Measurements from ENCODE around the gene FUT2. TPM values are rescaled to one million over a fixed set of nuclear protein-coding genes. Genes with fewer than 3 reads are reported as not detected.

The FUT2 gene
- total RNA-seq, 1 donor from 2014 or later, result 9.0 TPM

- peak; percentile 98 for DNase-seq (ENCODE audit: extremely low spot score, unreplicated experiment)
- peaks cover 15% of the 10 kb centered on the region for H3K4me1 Mint-ChIP-seq (ENCODE audit: unreplicated experiment)
- H3K27me3 Mint-ChIP-seq, result peaks cover 7% of the 10 kb centered on the region
- H3K4me3 Mint-ChIP-seq, result peak overlapping the region; percentile 88
- H3K9me3 Mint-ChIP-seq, result peaks cover 5% of the 10 kb centered on the region
- TF ChIP-seq CTCF (conservative IDR thresholded peaks at IDR 0.05), result peak; percentile 60
- H3K27ac Mint-ChIP-seq, result peak overlapping the region; percentile 87
- peaks cover 5% of the 10 kb centered on the region for H3K36me3 Mint-ChIP-seq
These were observed 43.0 kb downstream of the FUT2 start for GRCh38 chr19:48738557-48739403.

DNA sequence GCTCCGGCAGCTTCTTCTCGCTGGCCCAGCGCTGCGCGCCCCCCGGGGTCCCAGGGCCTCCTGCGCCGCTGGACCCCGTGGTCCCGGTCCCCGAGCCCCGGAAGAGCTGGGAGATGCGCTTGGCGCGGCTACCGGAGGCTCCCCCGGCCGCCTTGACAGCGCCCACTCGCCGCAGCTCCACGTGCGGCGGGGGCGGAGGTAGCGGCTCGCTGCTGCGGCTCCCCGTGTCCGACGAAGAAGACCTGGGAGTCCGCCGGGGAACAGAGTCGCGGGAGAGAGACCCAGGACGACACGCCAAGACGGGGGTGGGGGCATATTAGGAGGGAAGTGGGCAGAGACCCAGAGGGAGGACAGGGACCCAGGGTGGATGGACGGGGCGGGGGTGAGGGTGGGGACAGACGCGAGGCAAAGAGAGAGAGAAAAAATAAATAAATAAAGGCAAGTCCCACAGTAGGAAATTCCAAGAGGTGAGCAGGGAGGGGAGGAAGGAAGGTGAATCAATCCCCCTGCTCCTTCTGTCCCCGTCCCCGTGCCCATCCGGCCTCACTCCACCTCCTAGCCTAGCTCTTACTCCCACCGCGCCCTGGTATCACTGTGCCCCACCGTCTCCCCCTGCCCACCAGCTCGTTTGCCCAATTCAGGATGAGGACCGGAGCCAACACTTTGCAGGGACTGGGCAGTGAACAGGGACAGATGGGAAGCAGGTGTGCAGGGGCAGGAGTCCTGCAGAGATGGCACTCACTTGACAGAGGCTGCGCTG, 43.8 kb downstream of the FUT2 start:
- no peak for TF ChIP-seq CTCF (conservative IDR thresholded peaks at IDR 0.05)
- no peak for DNase-seq (ENCODE audit: extremely low spot score, unreplicated experiment)
- Mint-ChIP-seq H3K27ac (no peak overlapping the region), H3K4me1 (ENCODE audit: unreplicated experiment) (peaks cover 15% of the 10 kb centered on the region), H3K9me3 (peaks cover 5% of the 10 kb centered on the region), H3K27me3 (peaks cover 7% of the 10 kb centered on the region), H3K4me3 (peak overlapping the region; percentile 34), H3K36me3 (peaks cover 5% of the 10 kb centered on the region)

DNA sequence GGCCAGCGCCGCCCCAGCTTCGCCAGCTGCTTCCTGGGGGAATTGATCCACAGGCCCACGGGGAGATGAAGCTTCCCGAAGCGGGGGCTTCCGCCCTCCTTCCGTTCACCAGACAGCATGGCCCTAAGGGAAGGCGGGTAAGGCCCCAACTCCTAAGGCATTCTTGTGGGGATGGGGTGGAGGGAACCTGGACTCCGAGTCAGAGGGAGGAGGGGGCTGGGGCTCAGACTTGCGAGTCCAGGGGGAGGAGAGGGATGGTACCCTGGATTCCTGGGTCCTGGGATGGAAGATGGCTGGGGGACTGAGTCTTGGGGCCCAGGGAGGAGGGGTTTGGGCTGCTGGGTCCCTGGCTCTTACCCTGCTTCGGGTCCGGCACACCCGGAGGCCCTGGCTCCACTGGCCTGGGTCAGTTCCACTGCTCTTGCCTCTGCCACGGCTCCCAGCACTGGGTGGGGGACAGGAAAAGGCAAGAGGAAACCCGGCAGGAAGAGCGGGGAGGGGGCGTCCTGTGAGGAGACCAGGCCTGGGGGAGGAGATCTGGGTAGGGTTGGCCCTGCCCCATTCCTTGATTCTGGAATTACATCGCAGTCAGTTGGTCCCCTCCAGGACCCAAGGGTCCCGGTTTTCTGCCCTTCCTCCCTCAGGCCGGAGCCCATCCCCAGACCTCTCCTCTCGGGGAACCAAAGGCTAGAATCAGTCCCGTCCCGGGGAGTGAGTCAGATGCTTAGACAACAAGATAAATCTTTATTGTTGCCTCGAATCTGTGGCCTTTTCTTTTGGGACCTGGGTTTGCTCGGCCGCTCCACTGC, 44.6 kb downstream of the FUT2 start, which contains the start of gene RASIP1:
RASIP1 (minus strand) TSS at position 447 of the 809 bp plus-strand sequence; CDS start at position 119, 328 bp downstream.
- no peak for TF ChIP-seq CTCF (conservative IDR thresholded peaks at IDR 0.05)
- Mint-ChIP-seq H3K27ac (no peak within 1 kb of the TSS), H3K9me3 (no peaks in the 10 kb centered on the region), H3K4me1 (ENCODE audit: unreplicated experiment) (peaks cover 10% of the 10 kb centered on the region), H3K36me3 (no peaks in the 10 kb centered on the region), H3K4me3 (peak within 1 kb of the TSS; percentile 39), H3K27me3 (peaks cover 3% of the 10 kb centered on the region)
- DNase-seq (ENCODE audit: extremely low spot score, unreplicated experiment), result no peak

GRCh38 chr19:48741129-48741999, 45.6 kb downstream of the FUT2 start:
- Mint-ChIP-seq H3K4me3 (peak overlapping the region; percentile 39), H3K27me3 (peaks cover 3% of the 10 kb centered on the region), H3K27ac (no peak overlapping the region), H3K36me3 (peaks cover 5% of the 10 kb centered on the region), H3K9me3 (no peaks in the 10 kb centered on the region), H3K4me1 (ENCODE audit: unreplicated experiment) (peaks cover 10% of the 10 kb centered on the region)
- TF ChIP-seq CTCF (conservative IDR thresholded peaks at IDR 0.05), result no peak
- no peak for DNase-seq (ENCODE audit: extremely low spot score, unreplicated experiment)
